Panc1 (cell line): ENCODE data around the gene FXYD4. TPM values are rescaled to one million over a fixed set of nuclear protein-coding genes. Genes with fewer than 3 reads are reported as not detected.

Experiments
- ATAC-seq: fragments of 200-7000 bp; cut with Tn5 transposase; 2 replicates; pipeline ENCODE4 v1.9.1; 2020; ENCODE audit warnings: mild to moderate bottlenecking, moderate library complexity
- BruUV-seq: library from RNA; stranded (reverse); fragments of 400-500 nt; replicated peaks from 2 replicates; lab custom pipeline; 2021; lab: Mats Ljungman, UMichigan
- CTCF ChIA-PET: fragments of 300-600 bp; sonication (Branson Sonifier 250); formaldehyde crosslinking; loops from one replicate; lab custom pipeline; 2022; ENCODE audit warnings: antibody characterized with exemption; lab: Charles Lee
- POLR2A ChIA-PET: fragments of 300-600 bp; sonication (Branson Sonifier 250); formaldehyde crosslinking; loops from one replicate; lab custom pipeline; 2022; ENCODE audit warnings: antibody characterized with exemption; lab: Charles Lee
- DNase-seq: peaks from one replicate; pipeline ENCODE4 v3.0.0-alpha.2; 2010; ENCODE audit warnings: low read depth, low spot score
- H3K27ac ChIP-seq: 2 replicates; pipeline ENCODE4 v1.5.1; 2011; ENCODE audit warnings: mild to moderate bottlenecking, low read length, inconsistent platforms
- H3K27me3 ChIP-seq: fragments of 200-500 bp; sonication (Bioruptor generic); 2 replicates; pipeline ENCODE4 v1.6.0; 2014; ENCODE audit warnings: low read length, inconsistent platforms; ENCODE audit not compliant: control insufficient read depth, insufficient read depth
- H3K36me3 ChIP-seq: fragments of 200-500 bp; sonication (Bioruptor generic); 2 replicates; pipeline ENCODE4 v1.5.1; 2014; ENCODE audit warnings: inconsistent platforms, mild to moderate bottlenecking, low read length, moderate library complexity; ENCODE audit not compliant: control insufficient read depth, insufficient read depth
- H3K4me1 ChIP-seq: 2 replicates; pipeline ENCODE4 v1.5.1; 2011; ENCODE audit warnings: inconsistent platforms, mild to moderate bottlenecking, low read length, moderate library complexity; ENCODE audit not compliant: control insufficient read depth, insufficient read depth
- H3K4me3 ChIP-seq, 2 experiments: 2 replicates each; pipeline ENCODE4 v1.5.1; 2011 to 2012; ENCODE audit warnings: low read depth in 2 of 2, low read length in 2 of 2, mild to moderate bottlenecking in 2 of 2, inconsistent platforms in 1 of 2, moderate library complexity in 1 of 2
- H3K9me3 ChIP-seq: fragments of 200-500 bp; sonication (Bioruptor generic); 2 replicates; pipeline ENCODE4 v1.5.1; 2014; ENCODE audit warnings: low read depth, mild to moderate bottlenecking, inconsistent platforms, low read length, moderate library complexity; ENCODE audit not compliant: control insufficient read depth, insufficient read depth
- POLR2AphosphoS5 ChIP-seq: IDR thresholded peaks from 2 replicates; pipeline ENCODE4 v1.6.1; 2012; ENCODE audit warnings: mild to moderate bottlenecking, low read depth, low read length, moderate library complexity
- SIN3A ChIP-seq: IDR thresholded peaks from 2 replicates; pipeline ENCODE4 v1.6.1; 2012; ENCODE audit warnings: low read depth, mild to moderate bottlenecking, low read length, moderate library complexity, borderline replicate concordance; ENCODE audit not compliant: insufficient read depth
- TCF7L2 ChIP-seq: IDR thresholded peaks from 2 replicates; pipeline ENCODE4 v1.6.1; 2011; ENCODE audit warnings: mild to moderate bottlenecking, low read depth, low read length, inconsistent platforms
- in situ Hi-C: cut with HindIII; loops from 2 replicates; pipeline ENCODE4 v1.10.0; 2016; ENCODE audit warnings: low sequenced_read_pairs, low pct_unique_long_range_greater_than_20kb
- intact Hi-C: fragments of 100-400 bp; cut with micrococcal nuclease; formaldehyde crosslinking; loops from one replicate; pipeline ENCODE4 v1.10.0; 2022; ENCODE audit not compliant: unreplicated experiment
- total RNA-seq: library from RNA; stranded (reverse); gene quantifications from one replicate; pipeline ENCODE4 v1.2.1, GENCODE V29; 2021; ENCODE audit not compliant: unreplicated experiment
- TF ChIP-seq, protein P1 (sequence below), 2 experiments: IDR thresholded peaks; 2 replicates each; pipeline ENCODE4 v1.6.1; 2011 to 2012; ENCODE audit warnings: low read depth in 2 of 2, control low read depth in 1 of 2, low read length in 1 of 2, mild to moderate bottlenecking in 1 of 2, moderate library complexity in 1 of 2; ENCODE audit not compliant: insufficient read depth in 1 of 2
- TF ChIP-seq, protein P2 (sequence below): fragments of 450-650 bp; IDR thresholded peaks from 2 replicates; pipeline ENCODE4 v1.5.1; 2017; ENCODE audit warnings: mild to moderate bottlenecking

FXYD4 gene
- total RNA-seq, 1 experiment from 2014 or later: not detected

DNA sequence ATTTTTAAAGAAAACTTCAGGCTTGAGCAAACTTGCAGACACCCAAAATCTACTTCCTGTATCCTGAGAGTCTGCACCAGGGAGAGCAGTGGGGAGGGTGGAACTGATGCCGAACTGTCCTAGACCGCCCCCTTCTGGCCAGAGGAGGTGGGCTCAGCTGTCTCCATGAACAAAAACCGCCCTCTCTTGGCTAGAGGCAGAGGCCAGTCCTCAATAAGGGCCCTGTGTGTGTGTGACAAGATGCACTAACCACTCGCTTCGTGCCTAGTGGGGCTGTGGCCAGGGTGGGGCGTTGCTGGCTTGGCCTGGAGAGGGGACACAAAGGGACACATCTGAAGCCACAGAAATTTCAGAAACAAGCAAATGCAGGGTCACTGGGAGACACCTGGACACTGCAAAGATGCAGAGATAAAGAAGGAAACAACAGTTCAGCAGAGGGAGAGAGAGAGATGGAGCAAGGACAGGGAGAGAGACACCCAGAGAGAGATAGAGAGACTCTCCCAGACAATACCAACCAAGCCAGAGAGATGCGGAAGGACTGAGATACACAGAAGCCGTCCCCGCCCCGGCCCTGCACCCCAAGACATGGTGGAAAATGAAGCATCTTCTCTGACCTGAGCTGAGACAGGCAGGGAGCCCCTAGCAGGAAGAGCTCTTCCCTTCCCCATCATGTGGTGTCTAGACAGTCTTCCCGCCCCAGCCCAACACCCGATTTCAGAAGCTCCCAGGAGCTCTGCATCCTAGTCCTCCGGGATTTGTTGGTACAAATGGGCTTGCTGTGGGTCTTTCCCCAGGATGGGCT is 22.7 kb upstream of the FXYD4 start:
- peak; percentile 99 for ATAC-seq
- Histone ChIP-seq H3K4me3 (no peak overlapping the region), H3K36me3 (no peaks in the 10 kb centered on the region), H3K27ac (no peak overlapping the region), H3K9me3 (no peaks in the 10 kb centered on the region), H3K4me1 (peaks cover 2% of the 10 kb centered on the region; the same call in 1 of the 2 replicates), H3K27me3 (no peaks in the 10 kb centered on the region)
- in situ Hi-C loops: no loop called here
- TF ChIP-seq, protein P1, sequence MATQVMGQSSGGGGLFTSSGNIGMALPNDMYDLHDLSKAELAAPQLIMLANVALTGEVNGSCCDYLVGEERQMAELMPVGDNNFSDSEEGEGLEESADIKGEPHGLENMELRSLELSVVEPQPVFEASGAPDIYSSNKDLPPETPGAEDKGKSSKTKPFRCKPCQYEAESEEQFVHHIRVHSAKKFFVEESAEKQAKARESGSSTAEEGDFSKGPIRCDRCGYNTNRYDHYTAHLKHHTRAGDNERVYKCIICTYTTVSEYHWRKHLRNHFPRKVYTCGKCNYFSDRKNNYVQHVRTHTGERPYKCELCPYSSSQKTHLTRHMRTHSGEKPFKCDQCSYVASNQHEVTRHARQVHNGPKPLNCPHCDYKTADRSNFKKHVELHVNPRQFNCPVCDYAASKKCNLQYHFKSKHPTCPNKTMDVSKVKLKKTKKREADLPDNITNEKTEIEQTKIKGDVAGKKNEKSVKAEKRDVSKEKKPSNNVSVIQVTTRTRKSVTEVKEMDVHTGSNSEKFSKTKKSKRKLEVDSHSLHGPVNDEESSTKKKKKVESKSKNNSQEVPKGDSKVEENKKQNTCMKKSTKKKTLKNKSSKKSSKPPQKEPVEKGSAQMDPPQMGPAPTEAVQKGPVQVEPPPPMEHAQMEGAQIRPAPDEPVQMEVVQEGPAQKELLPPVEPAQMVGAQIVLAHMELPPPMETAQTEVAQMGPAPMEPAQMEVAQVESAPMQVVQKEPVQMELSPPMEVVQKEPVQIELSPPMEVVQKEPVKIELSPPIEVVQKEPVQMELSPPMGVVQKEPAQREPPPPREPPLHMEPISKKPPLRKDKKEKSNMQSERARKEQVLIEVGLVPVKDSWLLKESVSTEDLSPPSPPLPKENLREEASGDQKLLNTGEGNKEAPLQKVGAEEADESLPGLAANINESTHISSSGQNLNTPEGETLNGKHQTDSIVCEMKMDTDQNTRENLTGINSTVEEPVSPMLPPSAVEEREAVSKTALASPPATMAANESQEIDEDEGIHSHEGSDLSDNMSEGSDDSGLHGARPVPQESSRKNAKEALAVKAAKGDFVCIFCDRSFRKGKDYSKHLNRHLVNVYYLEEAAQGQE (IDR thresholded peaks at IDR 0.05; ENCODE audit: insufficient read depth in 1 of 2, low read depth in 2 of 2, low read length in 1 of 2): no peak
- TF ChIP-seq, protein P2, sequence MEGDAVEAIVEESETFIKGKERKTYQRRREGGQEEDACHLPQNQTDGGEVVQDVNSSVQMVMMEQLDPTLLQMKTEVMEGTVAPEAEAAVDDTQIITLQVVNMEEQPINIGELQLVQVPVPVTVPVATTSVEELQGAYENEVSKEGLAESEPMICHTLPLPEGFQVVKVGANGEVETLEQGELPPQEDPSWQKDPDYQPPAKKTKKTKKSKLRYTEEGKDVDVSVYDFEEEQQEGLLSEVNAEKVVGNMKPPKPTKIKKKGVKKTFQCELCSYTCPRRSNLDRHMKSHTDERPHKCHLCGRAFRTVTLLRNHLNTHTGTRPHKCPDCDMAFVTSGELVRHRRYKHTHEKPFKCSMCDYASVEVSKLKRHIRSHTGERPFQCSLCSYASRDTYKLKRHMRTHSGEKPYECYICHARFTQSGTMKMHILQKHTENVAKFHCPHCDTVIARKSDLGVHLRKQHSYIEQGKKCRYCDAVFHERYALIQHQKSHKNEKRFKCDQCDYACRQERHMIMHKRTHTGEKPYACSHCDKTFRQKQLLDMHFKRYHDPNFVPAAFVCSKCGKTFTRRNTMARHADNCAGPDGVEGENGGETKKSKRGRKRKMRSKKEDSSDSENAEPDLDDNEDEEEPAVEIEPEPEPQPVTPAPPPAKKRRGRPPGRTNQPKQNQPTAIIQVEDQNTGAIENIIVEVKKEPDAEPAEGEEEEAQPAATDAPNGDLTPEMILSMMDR: peak; percentile 100
- no TSS peak for BruUV-seq
- intact Hi-C loops: loop anchor here (1.0 to 5.0 kb wide), 3 partner anchors 55 to 146 kb away; no protein-coding TSS in a partner anchor
- CTCF ChIA-PET: interaction anchor here (0.5 to 2.2 kb wide), 6 partner anchors 56 to 186 kb away, joined by 3 to 13 read pairs (median 7); no protein-coding TSS in a partner anchor
- POLR2A ChIA-PET: no interaction called here
- DNase-seq: peak; percentile 85

DNA sequence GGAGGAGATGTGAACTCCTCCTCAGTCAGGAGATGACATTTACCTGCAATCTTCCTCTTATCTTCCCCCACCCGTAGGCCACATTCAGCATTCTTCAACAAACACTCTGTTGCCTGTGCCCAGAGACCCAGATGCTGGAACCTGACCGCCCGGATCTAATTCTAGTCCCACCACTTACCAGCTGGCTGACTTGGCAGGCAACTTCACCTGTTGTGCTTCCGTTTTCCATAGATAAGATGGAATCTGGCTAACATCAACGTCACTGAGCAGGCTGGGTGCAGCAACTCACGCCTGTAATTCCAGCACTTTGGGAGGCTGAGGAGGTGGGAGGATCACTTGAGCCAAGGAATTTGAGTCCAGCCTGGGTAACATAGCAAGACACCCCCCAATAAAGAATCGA is 21.3 kb upstream of the FXYD4 start:
- H3K27ac ChIP-seq: no peak overlapping the region
- DNase-seq: no peak
- H3K27me3 ChIP-seq: no peaks in the 10 kb centered on the region
- no peaks in the 10 kb centered on the region for H3K9me3 ChIP-seq
- no peaks in the 10 kb centered on the region for H3K36me3 ChIP-seq
- ChIA-PET POLR2A (no interaction called here), CTCF (no interaction called here)
- ATAC-seq: no peak
- in situ Hi-C loops (no loop called here), intact Hi-C loops (no loop called here)
- no TSS peak for BruUV-seq
- peaks cover 15% of the 10 kb centered on the region for H3K4me1 ChIP-seq
- TF ChIP-seq, protein P2: no peak
- TF ChIP-seq TCF7L2: no peak
- TF ChIP-seq SIN3A: no peak
- TF ChIP-seq, protein P1 (IDR thresholded peaks at IDR 0.05; ENCODE audit: insufficient read depth in 1 of 2, low read depth in 2 of 2, low read length in 1 of 2): no peak
- no peak for TF ChIP-seq POLR2AphosphoS5
- H3K4me3 ChIP-seq: no peak overlapping the region
